Activated T-cell treated with anti-CD3 and anti-CD28 coated beads, Interleukin-2, amount 50 U/mL, for 72 hours (primary cell): ENCODE results near the gene C18orf54. TPM values are rescaled to one million over a fixed set of nuclear protein-coding genes. Genes with fewer than 3 reads are reported as not detected.
A peak's percentile ranks its signal among the peaks of the same experiment; 100 is the strongest.

Experiments
- ATAC-seq, 2 donors: fragments of 150-1000 bp; cut with Tn5 transposase; replicated peaks in 1 of 2; 2 replicates each; pipeline ENCODE4 v1.10.0; 2021; ENCODE audit warnings: moderate library complexity in 2 of 2, mild to moderate bottlenecking in 1 of 2
- DNase-seq, 2 donors: peaks; one replicate each; pipeline ENCODE4 v3.0.0; 2021 to 2022; ENCODE audit warnings: mixed read lengths in 1 of 2
- H3K27ac Mint-ChIP-seq: one replicate; pipeline ENCODE4 v1.8.0; 2022; ENCODE audit warnings: mild to moderate bottlenecking, moderate library complexity, mixed read lengths
- H3K27me3 Mint-ChIP-seq: one replicate; pipeline ENCODE4 v1.8.0; 2022; ENCODE audit warnings: low read depth, mixed read lengths
- H3K36me3 Mint-ChIP-seq, 2 donors: one replicate each; pipeline ENCODE4 v1.8.0; 2022; ENCODE audit warnings: mixed read lengths in 2 of 2, mild to moderate bottlenecking in 1 of 2; ENCODE audit not compliant: insufficient read depth in 2 of 2
- H3K4me1 Mint-ChIP-seq: one replicate; pipeline ENCODE4 v1.8.0; 2022; ENCODE audit warnings: low read depth, mixed read lengths
- H3K4me3 Mint-ChIP-seq, 2 donors: one replicate each; pipeline ENCODE4 v1.8.0; 2022; ENCODE audit warnings: mild to moderate bottlenecking in 2 of 2, mixed read lengths in 2 of 2, moderate library complexity in 2 of 2
- H3K9me3 Mint-ChIP-seq, 2 donors: one replicate each; pipeline ENCODE4 v1.8.0; 2022; ENCODE audit warnings: mixed read lengths in 2 of 2
- total RNA-seq, 2 donors: library from RNA; stranded (reverse); gene quantifications; one replicate each; pipeline ENCODE4 v1.2.3, GENCODE V29; 2022

Gene C18orf54
- total RNA-seq, 2 donors from 2014 or later: 10.8 to 12.7 TPM

GRCh38 chr18:54392543-54393023 lies 34.9 kb downstream of the C18orf54 start:
- peaks cover 40% of the 10 kb centered on the region for H3K4me1 Mint-ChIP-seq
- no peak for DNase-seq

GRCh38 chr18:54393648-54394294 lies 36.1 kb downstream of the C18orf54 start:
- DNase-seq (no peak), ATAC-seq (no peak)
- Mint-ChIP-seq H3K36me3 (no peaks in the 10 kb centered on the region), H3K4me3 (no peak overlapping the region), H3K27me3 (peaks cover 20% of the 10 kb centered on the region), H3K9me3 (no peaks in the 10 kb centered on the region), H3K27ac (no peak overlapping the region), H3K4me1 (peaks cover 30% of the 10 kb centered on the region)

More at GRCh38 chr18:54392543-54393023, 34.9 kb downstream of the C18orf54 start:
- Mint-ChIP-seq H3K4me3 (no peak overlapping the region), H3K9me3 (no peaks in the 10 kb centered on the region), H3K27ac (peak overlapping the region; percentile 52), H3K36me3 (no peaks in the 10 kb centered on the region), H3K27me3 (peaks cover 20% of the 10 kb centered on the region)
- peak; percentile 23 to 57 for ATAC-seq

- Mint-ChIP-seq H3K9me3 (no peaks in the 10 kb centered on the region), H3K27ac (no peak overlapping the region), H3K27me3 (peaks cover 5% of the 10 kb centered on the region), H3K4me1 (peaks cover 5% of the 10 kb centered on the region), H3K36me3 (no peaks in the 10 kb centered on the region), H3K4me3 (no peak overlapping the region)
- ATAC-seq (no peak), DNase-seq (no peak)
These were observed 39.1 kb downstream of the C18orf54 start for GRCh38 chr18:54396760-54397159.

GRCh38 chr18:54405290-54405689 lies 47.6 kb downstream of the C18orf54 start:
- DNase-seq (no peak), ATAC-seq (no peak)
- Mint-ChIP-seq H3K36me3 (no peaks in the 10 kb centered on the region), H3K9me3 (no peaks in the 10 kb centered on the region), H3K27me3 (peaks cover 15% of the 10 kb centered on the region), H3K4me1 (no peaks in the 10 kb centered on the region), H3K27ac (no peak overlapping the region), H3K4me3 (no peak overlapping the region)

DNA sequence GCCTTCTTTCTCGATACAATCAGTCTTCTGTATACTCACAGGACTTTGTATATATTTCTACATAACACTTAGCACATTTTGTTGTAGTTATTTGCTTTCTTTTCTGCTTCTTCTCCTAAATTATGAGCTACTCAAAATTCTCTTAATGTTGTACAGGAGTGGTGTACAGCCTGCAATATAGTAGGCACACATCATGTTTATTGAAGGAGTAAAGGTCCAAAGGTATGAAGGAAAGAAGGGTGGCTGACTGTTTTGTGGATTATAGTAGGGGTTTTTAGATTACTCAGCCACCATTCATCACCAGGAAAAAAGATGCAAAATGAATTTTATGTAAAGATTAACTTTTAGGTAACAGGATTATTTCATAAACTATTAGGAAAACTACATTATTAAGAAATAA lies 54.1 kb downstream of the C18orf54 start:
- DNase-seq (no peak), ATAC-seq (no peak)
- Mint-ChIP-seq H3K27ac (no peak overlapping the region), H3K9me3 (no peaks in the 10 kb centered on the region), H3K4me1 (no peaks in the 10 kb centered on the region), H3K36me3 (no peaks in the 10 kb centered on the region), H3K27me3 (peaks cover 46% of the 10 kb centered on the region), H3K4me3 (no peak overlapping the region)

DNA sequence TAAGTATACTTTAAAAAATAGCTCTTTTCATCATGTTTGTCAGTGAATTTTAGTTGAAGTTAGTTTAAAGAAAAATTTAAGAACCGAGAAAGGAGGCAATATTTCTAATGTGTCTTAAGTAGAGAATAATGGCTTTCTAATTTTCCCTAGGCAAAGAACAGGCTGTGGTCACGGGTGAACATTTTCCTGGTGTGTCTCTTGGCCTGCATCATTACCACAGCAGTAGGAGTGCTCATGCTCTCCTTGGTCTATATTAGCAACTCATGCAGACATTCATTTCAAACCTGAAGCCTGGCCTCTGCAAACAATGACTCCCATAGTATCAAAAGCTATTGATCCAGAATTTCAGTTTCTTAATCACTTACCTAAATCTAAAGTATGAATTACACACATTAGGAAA lies 57.4 kb downstream of the C18orf54 start:
- H3K9me3 Mint-ChIP-seq: no peaks in the 10 kb centered on the region
- no peak for ATAC-seq
- no peak overlapping the region for H3K4me3 Mint-ChIP-seq
- H3K27me3 Mint-ChIP-seq: peaks cover 39% of the 10 kb centered on the region
- H3K4me1 Mint-ChIP-seq: no peaks in the 10 kb centered on the region
- H3K27ac Mint-ChIP-seq: no peak overlapping the region
- no peaks in the 10 kb centered on the region for H3K36me3 Mint-ChIP-seq
- no peak for DNase-seq

DNA sequence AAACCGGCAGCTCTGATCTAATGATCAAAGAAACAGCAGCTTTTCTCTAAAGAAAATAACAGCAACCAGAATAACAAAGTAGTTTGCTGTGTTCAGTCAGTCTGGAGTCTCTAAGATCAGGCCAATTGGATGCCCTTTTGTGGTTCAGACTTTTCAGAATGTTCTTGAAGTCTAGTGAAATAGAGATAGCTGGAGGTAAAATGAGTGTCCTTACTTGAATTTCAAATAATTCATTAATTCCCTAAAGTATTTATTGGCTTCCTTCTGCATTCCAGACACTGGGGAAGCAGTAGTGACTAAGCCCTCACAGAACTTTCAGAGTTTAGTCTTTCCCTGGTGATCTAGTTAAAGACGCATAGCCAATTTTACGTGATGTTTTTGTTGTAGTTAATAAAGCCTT lies 58.7 kb downstream of the C18orf54 start:
- H3K36me3 Mint-ChIP-seq: no peaks in the 10 kb centered on the region
- peaks cover 36% of the 10 kb centered on the region for H3K27me3 Mint-ChIP-seq
- H3K4me1 Mint-ChIP-seq: no peaks in the 10 kb centered on the region
- ATAC-seq: no peak
- no peak overlapping the region for H3K4me3 Mint-ChIP-seq
- H3K9me3 Mint-ChIP-seq: no peaks in the 10 kb centered on the region
- no peak overlapping the region for H3K27ac Mint-ChIP-seq
- no peak for DNase-seq

DNA sequence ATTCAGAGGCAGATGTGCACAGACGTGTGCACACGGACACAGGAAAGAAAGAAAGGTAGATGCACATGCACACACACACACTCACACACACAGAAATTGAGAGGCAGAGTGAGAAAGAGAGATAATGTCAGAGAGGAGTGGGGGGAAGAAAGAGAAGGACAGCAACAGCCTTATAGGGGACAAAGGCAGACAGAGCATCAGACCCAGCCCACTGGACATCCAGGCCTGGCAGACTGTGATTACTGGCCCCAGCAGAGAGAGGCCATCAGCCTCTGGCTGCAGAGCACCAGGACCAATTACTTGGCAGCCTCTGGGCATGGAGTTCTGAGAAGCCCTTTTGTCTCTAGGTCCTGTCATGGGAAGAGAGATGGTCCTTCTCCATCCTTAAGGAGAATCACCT lies 66.1 kb downstream of the C18orf54 start:
- no peak for ATAC-seq
- H3K4me1 Mint-ChIP-seq: no peaks in the 10 kb centered on the region
- H3K36me3 Mint-ChIP-seq: no peaks in the 10 kb centered on the region
- peaks cover 30% of the 10 kb centered on the region for H3K27me3 Mint-ChIP-seq
- no peak for DNase-seq
- no peak overlapping the region for H3K4me3 Mint-ChIP-seq
- H3K9me3 Mint-ChIP-seq: no peaks in the 10 kb centered on the region
- H3K27ac Mint-ChIP-seq: no peak overlapping the region

GRCh38 chr18:54426085-54426665 lies 68.5 kb downstream of the C18orf54 start:
- no peak for DNase-seq
- no peak for ATAC-seq
- H3K4me1 Mint-ChIP-seq: no peaks in the 10 kb centered on the region
- no peaks in the 10 kb centered on the region for H3K9me3 Mint-ChIP-seq
- no peak overlapping the region for H3K4me3 Mint-ChIP-seq
- H3K36me3 Mint-ChIP-seq: no peaks in the 10 kb centered on the region
- H3K27ac Mint-ChIP-seq: no peak overlapping the region
- peaks cover 24% of the 10 kb centered on the region for H3K27me3 Mint-ChIP-seq

Other genes with a start within 250 kb of the C18orf54 start
- gene MBD2, start 133.2 kb upstream of the C18orf54 start, total RNA-seq: 100 to 1,000 TPM; 206 to 207 TPM
- gene POLI, start 88.4 kb upstream of the C18orf54 start, total RNA-seq: 10 to 100 TPM; 29.5 to 30.8 TPM
- gene STARD6, start within 50 bp of the C18orf54 start, total RNA-seq: under 1 TPM in 1 of 2 donors, not detected in 1; 0.23 TPM
- not detected for gene DYNAP, start 233.3 kb downstream of the C18orf54 start, total RNA-seq